HG03175 (cell line): ENCODE data around the gene NEURL3.

ENCODE experiments used
- ATAC-seq: cut with Tn5 transposase; IDR thresholded peaks from one replicate; pipeline ENCODE4 v1.9.1; 2021; ENCODE audit warnings: mild to moderate bottlenecking, moderate library complexity; ENCODE audit not compliant: unreplicated experiment

The NEURL3 gene

DNA sequence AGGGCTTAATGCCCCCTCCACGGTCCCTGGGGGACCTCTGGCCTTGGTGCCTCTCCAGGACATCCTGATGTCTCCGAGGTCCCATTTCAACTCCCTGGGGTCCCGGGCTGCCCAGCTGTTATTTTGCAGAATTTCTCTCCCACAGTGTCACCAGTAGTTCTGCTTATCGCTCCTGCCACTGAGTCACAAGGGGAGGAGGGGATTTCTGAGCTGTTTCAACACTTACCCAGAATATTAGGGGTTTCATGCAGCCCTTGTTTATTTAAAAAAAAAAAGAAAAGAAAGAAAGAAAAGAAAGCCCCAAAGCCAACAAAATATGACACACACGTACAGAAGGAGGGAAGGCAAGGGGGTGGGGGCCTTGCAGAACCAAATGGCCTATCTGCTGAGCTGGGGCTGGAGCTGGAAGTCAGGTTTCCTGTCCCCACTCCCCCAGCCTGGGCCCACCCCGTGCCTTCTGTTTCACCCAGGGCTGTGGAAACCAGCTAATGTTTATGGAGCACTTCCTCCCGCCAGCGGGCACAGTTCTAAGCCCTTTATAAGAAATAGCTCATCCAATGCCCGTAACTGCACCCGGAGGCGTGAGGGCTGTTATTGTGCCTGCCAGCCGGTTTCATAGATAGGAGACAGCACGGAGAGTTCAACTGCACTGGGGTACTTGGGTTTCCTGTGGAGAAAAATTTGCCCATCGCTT, 23.0 kb upstream of the NEURL3 start:
- no peak for ATAC-seq

DNA sequence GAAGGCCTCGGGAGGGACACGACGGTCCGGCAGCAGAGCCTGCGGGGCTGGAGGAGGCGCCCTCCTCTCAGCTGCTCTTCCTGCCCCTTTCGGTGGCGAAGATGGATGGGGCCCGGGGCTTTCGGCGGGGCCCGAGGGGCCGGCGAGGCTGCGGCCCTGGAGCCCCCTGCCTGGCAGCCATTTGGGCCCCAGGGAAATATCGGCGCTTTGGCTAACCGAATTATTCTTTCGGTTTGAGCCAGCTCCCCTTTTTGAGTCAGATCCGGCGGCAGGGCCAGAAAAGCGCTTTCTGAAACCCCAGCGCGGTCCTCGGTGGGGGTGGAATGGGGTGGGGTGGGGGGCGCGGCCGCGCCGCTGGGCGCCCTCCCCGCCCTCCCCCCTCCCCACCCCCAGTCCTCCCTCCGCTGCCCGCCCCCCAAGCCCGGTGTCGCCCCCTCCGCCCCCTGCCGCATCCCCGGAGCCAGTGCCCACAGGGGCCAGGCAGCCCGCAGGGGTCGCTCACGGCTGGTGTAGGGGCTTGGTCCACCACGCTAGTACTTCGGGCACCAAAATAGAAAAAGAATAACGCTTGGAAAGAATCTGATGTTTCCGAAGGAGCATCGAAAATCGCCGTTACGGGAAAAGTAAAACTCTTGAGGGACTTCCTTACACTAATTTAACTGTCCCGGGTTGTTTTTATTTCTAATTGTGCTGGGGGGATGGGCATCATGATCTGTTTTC, 22.3 kb upstream of the NEURL3 start:
- peak; percentile 36 for ATAC-seq

DNA sequence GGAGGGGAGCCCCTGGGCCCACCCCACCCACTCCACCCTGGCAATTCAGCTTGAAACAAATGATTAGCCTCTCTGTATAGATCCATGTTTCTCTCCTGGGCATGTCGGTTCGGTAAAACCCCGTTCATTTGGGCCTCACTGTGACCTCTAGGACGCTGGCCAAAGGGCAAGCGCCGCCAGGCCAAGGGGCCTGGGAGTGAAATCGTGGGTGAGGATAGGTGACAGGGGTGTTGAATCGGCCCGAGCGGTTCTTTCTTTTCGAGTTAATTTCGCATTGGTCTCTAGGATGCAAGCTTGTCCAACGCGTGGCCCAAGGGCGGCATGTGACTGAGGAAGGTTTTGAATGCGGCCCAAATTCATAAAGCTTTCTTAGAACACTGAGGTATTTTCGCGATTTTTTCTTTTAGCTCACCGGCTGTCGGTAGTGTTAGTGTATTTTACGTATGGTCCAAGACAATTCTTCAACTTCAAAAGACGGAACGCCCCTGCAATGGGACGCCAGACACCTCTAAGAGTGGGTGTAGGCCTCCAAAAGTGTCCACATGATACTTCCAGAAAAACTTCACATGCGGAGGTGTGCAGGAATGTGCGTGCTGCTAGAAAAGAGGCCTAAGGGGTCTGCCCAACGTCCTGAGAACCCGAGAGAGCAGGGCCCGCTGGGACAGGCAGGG, 21.6 kb upstream of the NEURL3 start:
- no peak for ATAC-seq

DNA sequence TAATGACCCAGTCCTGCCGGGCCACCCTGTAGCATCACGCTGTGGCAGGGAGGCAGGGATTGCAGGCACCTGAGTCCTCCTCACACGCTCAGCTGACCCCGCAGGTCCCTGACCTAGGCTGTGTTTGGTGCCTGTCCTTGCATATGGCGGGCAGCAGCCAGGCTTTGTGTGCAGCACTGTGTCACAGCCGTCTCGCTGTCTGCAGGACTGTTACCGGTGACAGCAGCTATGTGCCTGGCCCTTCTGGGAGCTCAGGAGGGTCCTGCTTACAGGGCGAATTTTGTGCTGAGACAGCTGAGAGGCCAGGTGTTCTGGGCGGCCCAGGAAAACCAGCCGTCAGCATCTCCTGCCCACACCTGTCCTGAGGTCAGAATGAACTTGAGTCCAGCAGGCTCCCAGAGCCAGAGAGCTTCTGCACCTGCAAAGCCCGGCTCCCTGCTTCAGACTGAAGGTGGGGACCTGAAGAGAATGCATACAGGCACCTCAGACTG, 21.0 kb upstream of the NEURL3 start:
- ATAC-seq = no peak

DNA sequence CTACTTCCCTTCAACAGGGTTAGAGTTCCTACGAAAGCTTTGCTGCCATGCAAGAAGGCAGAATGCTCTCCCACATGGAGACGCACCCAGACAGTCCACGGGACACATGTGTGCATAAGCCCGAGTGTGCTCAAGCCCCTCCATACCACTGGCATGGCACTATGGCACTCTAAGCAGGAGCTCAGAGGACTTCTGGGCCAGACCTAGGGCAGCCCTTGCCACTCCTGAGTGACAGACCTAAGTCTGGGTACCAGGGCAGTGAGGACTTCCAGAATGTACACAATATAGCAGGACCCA, 20.0 kb upstream of the NEURL3 start:
- no peak for ATAC-seq

DNA sequence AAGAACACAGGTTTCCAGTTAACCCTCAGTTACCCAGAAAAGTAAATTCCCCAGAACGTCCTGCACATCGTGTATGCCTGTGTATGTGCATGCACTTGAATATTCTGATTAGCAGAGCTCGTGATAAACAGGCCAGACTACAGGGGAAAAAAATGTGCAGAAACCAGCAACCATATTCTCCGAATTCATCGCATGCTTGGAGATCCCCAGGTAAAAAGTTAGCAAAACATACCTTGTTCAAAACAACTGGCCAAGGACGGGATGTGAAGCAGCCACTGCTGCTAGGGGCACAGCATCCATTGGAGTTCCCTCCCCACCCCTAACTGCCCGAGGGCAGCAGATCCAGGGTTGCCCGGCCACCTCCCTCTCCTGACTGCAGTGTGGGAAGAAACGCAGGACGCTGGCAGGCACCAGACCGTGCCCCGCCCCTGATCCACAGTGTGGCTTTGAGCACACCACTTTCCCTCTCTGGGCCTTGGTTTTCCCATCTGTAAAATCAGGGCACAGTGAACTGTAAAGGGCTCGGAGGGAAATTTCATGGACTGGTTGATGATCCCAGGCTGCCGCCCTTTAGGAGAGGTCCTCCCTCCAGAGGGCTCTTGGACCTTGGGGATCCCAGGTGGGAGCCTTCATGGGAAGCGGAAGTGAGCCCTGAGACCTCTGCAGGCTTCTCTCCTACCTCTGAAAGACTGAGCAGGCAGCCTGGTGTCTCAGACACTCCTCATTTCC, 19.5 kb upstream of the NEURL3 start:
- no peak for ATAC-seq

DNA sequence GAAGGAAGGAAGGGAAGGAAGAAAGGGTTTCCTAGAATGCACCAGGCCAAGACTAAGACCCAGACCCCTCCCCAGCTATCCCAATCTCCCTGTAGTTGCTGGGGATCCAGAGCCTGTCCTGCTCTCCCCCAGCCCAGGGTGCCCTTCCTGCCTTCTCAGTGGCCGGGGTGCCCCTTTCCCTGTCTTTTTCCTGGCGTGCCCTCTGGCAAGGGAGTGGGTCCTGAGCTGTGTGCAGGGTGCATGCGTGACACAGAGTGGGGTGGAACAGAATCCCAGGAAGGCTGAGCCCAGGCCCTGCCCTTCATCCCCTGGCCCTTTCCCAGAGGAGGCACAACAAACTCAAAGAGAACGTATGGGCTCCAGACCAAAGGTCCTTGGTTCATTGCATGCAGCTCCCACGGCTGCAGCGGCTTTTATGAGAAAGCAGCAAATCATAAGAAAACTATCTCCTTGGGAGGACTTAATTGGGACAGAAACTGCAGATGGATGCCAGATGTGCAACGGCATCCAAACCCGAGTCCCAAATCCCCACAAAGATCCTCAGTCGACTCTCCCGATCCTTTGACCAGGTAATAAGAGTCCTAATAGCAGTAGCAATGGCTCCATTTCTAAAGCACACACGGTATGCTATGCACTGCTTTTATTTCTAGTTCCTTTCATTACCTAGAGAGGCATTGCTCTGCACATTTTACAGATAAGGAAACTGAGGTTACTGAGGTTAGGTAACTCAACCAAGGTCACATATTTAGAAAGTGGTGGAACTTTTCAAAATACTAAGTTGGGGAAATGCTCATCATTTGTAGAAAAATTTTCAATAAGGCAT, 18.7 kb upstream of the NEURL3 start:
- no peak for ATAC-seq

DNA sequence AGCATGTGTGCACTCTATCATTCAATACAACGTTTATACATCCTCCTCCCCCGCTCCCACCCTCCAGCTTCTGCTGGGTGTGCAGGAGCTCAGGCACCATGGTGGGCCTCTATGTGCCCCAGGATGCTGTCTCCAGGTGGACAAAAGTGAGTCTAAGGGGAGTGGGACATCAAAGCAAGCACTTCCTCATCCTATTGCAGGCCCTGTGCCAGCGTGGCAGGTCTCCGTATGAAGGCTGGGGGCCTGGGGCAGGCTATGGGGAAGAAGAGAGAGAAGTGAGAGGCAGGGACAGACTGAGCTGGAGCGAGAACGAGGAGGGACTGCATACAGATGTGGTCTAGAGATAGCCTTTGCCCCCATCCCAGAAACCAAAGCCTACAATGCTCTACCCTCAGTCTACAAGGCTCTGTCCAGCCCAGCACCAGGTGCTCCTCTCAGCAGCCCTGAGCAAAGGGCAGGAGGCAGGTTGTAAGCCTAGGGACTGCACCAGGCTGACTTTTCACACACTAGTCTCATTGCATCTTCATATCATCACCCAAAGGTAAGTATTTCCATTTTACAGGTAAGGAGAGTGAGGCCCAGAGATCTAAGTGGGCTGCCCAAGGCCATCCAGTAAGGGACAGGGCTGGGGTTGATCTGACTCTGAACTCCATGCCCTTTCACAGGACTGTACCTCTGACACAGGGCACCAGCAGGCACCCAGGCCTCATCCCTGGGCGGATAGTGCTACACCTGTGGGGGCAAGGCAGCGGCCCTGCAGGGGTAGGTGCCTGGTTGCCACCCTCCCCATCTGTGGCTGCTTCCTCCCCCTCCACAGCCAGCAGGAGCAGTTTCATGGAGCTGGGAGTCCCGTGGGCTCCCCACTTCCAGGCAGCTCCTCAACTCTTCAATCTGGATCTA, 17.4 kb upstream of the NEURL3 start:
- ATAC-seq = no peak

DNA sequence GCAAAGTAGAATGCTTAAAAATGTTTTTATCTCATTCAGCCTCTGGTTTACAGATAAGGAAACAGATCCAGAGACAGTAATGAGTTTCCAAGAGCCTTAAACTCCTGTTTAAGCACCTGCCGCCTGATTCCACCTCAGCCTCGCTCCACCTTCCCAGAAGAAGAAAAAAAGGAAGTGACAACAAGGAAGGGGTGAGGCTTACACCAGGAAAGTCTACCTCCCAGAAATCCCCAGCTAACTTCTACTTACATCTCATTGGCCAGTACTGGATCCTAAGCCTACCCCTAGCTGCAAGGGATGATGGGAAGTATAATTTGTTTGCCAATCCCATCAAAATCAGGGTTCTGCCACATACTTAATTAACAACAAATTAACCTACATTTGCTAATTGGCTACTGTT, 16.1 kb upstream of the NEURL3 start:
- ATAC-seq = no peak

DNA sequence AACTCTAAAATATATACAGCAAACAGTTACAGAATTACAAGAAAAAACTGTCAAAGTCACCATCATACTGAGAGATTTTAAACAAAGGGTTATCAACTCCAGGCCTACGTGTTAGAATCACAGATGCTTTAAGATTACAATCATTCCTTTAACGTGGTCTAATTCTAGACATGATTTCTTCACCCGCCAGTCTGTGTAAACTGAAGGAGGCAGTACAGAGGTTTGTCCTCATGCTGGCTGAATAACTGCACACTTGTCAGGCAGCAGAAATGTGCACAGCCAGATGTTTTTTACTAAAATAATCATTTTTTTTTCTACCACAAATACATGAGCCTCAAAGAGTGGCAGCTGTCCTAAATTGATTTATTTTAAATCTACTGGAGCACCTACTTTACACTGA, 15.5 kb upstream of the NEURL3 start:
- ATAC-seq = no peak

DNA sequence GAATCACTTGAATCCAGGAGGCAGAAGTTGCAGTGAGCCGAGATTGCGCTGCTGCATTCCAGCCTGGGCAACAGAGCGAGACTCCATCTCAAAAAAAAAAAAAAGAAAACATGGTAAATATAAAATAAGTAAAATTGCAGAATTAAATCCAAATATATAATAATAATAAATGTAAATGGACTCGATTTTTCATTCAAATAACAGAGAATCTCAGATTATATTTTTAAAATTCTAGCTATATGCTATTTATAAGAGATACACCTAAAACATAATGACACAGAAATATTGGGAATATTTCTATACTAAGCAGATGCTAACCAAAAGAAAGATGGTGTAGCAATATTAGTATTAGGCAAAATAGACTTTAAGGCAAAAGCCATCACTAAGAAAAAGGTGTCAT, 15.1 kb upstream of the NEURL3 start:
- ATAC-seq = no peak

DNA sequence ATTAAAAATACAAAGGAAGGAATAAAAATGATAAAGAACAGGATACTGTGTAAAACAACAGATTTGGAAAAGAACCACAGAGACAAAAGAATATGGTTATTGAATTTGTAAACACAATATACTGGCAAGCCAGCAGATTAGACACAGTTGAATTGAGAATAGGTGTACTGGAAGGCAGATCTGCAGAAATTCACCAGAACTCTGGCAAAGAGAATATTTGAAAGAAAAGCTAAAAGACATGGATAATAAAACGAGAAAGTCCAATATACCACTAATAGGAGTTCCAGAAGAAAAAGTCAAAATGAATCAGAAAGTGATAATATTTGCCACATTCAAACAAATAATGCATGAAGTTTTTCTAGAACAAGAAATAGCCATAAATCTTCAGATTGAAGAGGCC, 11.9 kb upstream of the NEURL3 start:
- no peak for ATAC-seq

DNA sequence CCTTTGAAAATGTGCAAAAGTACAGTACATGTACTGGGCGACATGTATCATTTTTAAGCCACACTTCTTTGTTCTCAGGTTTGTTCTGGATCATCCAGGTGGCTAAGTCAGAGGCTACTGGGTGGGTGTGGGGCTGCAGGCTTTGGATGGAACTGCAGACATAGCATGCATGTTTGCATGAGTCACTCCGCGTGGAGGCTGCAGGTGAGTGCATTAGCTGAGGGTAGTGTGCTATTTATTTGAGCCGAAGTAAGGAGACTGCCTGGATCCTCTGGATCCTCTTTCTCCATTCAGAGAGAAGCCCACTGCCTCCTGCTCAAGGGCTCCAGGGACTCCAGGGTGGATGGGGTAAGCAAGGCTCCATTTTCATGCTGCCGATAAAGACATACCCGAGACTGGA, 9.4 kb upstream of the NEURL3 start:
- no peak for ATAC-seq

DNA sequence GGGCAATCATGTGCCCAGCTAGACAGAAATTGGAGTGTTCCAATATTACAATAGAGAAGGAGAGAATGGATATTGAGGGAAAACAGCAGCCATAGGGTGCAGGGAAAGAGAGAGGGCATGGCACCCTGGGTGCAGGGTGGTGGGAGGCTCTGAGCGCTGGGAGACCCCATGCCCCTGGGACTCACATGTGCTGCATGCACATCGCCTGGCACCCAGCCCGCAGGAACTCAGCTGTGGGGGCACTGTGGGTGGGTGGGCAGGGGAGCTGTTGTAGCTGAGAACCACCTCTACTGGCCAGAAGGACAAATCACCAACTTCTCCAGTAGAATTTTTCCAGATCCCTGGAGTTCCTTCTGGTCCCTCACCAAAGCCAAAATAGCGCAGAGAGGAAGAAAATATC, 7.2 kb upstream of the NEURL3 start:
- ATAC-seq = no peak

DNA sequence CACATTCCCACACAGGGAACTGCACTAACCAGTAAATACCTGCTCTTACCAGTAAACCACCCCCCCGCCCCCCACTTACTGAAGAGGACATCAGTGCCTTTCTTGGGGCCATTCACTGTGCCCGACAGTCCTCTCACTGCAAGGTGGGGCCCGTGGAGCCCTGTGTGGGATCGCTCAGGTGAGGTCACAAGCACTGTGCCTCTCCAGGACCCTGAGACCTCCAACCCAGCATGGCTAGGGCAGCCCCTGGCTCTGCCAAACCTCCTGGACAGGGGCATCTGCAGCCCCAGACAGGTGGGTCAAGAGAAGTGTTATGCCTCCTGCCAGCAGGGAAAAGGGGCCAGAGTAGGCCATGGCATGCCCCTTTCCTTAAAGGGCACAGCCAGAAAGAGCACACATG, 6.7 kb upstream of the NEURL3 start:
- ATAC-seq = no peak

DNA sequence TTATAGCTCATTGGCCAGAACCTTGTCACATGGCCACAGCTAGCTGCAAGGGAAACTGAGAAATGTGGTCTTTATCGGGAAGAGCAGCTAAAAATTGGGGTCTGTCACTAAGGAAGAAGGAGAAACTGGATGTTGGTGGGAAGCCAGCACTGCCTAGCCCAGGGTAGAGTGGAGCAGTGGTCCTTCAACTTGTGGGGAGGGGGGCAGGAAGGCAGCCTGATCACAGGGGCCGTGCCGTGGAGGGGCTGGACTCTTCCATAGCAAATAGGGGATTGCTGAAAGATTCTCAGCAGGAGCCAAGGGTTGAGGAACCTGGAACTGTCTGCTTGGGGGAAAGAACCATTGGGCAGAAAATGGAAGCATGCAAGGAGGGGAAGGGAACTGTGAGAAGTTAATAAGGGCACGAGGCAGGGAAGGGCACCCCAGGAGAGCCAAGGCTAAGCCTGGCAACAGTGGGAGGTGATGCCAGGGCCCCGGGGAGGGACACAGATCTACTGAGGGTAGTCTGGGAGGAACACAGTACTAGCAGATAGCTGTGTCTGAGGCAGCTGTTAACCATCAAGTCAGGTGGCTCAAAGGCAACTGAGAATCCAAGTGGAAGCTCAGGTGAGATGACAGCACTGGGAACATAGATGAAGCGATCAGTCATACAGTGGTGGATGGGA, 5.9 kb upstream of the NEURL3 start:
- ATAC-seq = no peak

DNA sequence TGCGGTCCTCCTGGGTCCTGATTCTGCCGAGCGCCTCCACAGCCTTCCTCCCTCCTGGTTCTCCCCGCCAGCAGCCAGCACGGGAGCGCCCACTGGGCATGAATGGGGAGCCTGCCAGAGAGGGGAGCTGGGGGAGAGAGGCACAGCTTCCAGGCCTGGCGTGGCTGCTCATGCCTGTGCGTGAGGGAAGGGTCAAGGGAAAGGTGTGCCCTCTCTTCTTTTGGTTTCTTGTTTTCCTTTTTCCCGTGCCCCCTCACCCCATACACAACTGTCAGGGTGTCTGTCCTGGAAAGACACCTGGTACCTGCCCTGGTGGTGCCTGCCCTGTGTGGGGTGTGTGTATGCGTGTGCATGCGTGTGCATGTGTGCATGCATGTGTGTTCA, 4.7 kb upstream of the NEURL3 start:
- no peak for ATAC-seq

DNA sequence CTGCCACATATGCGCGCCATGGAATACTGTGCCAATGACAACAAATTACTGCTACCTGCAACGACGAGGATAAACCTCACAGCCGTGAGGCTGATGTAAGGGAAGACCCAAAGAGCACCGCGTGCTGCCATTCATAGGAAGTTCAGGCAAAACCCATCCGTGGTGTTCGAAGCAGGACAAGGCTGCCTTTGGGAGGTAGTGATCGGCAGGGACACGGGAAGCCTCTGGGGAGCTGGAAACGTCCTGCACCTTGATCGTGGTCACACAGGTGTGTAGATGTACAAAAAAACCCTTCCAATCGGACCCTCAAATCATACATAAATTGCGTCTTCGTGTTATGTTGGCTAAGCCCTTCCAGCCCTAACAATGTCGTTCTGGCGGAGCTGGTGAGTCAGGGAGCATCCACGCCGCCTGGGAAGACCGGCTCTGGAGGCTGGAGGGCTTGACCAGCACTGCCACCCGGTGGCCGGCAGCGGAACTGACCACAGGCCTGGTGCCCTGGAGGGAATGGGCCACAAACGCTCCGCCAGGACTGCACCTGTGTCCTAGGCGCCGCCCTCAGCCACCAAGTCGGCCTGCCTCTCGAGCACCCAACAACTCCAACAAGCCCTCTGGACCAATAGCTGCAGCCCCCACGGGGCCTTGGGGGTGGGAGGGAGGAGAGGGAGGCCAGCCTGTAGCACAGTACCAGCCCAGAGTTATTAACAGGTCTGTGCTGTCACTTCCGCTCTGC, 4.1 kb upstream of the NEURL3 start:
- peak; percentile 70 for ATAC-seq
